NT2/D1 (cell line): ENCODE results near the gene PALLD.

Experiments
- SUZ12 ChIP-seq: IDR thresholded peaks from 2 replicates; pipeline ENCODE4 v1.6.1; 2011; ENCODE audit not compliant: insufficient read length, insufficient read depth; ENCODE audit errors: extremely low read depth
- YY1 ChIP-seq: IDR thresholded peaks from 2 replicates; pipeline ENCODE4 v1.6.1; 2011; ENCODE audit not compliant: insufficient read length, insufficient read depth
- ZNF274 ChIP-seq: IDR thresholded peaks from 2 replicates; pipeline ENCODE4 v1.6.1; 2011; ENCODE audit warnings: mild to moderate bottlenecking, low read depth, low read length

- TF ChIP-seq YY1 (no peak), ZNF274 (no peak), SUZ12 (no peak)
Observed at GRCh38 chr4:168648494-168648893, 151.6 kb downstream of the PALLD start.
